ENCODE data around the gene APOBEC3F. TPM values are rescaled to one million over a fixed set of nuclear protein-coding genes. Genes with fewer than 3 reads are reported as not detected.
"Not testable (repeated sequence)": the region's sequence is repeated elsewhere in the genome, so short reads cannot be mapped to it uniquely, and the experiment has no call there.

APOBEC3F gene
- total RNA-seq, 1 experiment from 2014 or later, result 8.9 TPM

DNA sequence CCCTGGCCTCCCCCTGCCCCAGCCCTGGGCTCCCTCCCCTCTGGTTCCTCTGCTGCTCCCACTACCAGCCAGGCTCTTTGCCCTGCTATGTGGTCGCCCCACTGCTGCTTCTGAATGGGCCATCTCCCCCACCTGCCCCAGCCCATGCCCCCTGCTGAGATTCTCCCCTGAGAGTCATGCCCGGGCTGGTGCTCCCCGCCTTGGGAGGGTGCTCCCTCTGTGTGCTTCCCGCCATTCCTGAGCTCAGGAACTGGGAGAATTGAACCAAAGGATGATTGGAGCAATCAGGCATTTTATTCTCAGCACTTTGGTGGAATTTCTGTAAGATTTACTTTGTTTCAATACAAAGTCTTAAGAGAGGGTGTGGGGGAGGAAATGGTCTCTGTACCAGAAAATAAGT lies 12.9 kb upstream of the APOBEC3F start:
- DNase-seq (ENCODE audit: low read depth), result no peak

DNA sequence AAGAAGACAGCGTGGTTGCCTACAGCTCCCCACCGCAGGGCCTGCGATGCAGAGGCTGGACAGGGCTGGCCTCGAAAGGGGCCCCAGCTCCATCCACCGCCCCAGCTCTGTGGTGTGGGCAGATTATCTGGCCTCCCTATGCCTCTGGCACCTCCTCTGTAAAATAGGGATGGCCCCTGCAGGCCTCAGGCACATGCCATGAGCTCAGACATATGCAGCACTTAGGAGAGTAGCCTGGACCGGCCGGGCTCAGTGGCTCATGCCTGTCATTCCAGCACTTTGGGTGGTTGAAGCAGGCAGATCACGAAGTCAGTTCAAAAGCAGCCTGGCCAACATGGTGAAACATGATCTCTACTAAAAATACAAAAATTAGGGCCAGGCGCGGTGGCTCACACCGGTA lies 12.4 kb upstream of the APOBEC3F start:
- DNase-seq (ENCODE audit: low read depth), result no peak

- no peak for DNase-seq (ENCODE audit: low read depth)
Observed at GRCh38 chr22:39029227-39029626, 11.4 kb upstream of the APOBEC3F start.

DNA sequence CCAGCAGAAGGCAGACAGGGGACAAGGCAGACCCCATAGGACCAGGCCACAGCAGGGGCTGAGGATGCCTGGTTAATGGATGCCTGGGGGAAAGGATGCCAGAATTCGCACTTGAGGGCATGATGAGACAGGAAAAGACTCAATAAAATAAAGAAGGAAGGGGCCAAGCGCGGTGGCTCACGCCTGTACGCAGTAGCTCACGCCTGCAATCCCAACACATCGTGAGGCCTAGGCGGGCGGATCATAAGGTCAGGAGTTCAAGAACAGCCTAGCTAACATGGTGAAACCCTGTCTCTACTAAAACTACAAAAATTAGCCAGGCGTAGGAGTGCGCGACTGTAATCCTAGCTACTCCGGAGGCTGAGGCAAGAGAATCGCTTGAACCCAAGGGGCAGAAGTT lies 10.0 kb upstream of the APOBEC3F start:
- DNase-seq (ENCODE audit: low read depth), result no peak

GRCh38 chr22:39031434-39032295 lies 9.0 kb upstream of the APOBEC3F start:
- not testable (repeated sequence) for DNase-seq (ENCODE audit: low read depth)

DNA sequence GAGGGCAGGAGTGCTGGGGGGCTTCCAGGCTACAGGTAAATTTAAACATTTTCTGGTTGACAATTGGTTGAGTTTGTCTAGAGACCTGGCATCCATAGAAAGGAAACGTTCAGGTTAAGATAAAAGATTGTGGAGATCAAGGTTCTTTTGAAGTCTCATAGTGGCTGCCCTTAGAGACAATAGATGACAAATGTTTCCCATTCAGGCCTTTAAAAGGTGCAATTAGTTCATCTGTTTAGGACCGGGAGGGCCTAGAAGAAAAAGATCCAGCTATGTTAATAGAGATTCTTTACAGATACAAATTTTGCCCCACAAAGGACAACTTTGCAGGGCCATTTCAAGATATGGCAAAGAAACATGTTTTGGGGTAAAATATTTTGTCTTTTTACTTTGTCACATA lies 3.6 kb upstream of the APOBEC3F start:
- DNase-seq (ENCODE audit: low read depth), result not testable (repeated sequence)

DNA sequence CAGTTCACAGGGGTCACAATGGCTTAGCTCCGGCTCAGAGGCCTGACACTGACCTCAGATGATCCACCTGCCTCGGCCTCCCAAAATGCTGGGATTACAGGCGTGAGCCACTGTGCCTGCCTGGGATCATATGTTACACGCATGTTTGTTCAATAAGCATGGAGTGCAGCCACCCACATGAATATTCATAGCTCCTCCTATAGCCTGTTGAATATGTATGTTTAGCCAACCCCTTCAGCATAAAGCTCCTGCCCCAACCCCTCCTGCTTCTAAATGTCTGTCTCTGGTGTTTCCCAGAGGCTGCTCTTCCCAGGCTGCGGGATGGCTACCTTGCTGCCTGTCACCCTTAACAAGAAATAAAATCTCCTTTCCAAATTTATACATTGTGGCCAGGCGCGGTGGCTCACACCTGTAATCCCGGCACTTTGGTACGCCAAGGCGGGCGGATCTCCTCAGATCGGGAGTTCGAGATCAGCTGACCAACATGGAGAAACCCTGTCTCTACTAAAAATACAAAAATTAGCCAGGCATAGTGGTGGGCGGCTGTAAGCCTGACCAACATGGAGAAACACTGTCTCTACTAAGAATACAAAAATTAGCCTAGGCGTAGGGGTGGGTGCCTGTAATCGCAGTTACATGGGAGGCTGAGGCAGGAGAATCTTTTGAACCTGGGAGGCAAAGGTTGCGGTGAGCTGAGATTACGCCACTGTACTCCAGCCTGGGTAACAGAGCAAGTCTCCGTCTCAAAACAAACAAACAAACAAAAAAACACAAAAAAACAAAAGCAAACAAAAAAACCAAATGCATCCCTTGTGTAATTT lies 1.1 kb upstream of the APOBEC3F start:
- no peak for DNase-seq (ENCODE audit: low read depth)

GRCh38 chr22:39040155-39040537 lies 518 bp upstream of the APOBEC3F start:
- DNase-seq (ENCODE audit: low read depth), result not testable (repeated sequence)

GRCh38 chr22:39041908-39042307 lies 1.2 kb downstream of the APOBEC3F start:
- no peak for DNase-seq (ENCODE audit: low read depth)

DNA sequence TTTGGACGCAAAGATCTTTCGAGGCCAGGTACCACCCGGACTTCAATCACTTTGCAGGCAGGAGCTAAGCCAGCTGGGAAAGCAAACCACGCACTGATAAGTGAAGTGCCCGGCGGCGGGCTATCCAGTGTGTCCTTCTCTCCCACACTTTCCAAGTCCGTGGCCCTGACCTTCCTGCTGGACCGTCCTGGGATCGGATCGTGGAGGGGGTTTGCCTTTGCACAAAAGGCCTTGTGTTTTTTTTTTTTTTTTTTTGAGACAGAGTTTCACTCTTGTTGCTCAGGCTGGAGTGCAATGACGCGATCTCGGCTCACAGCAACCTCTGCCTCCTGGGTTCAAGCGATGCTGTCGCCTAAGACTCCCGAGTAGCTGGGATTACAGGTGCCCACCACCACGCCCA lies 2.4 kb downstream of the APOBEC3F start:
- not testable (repeated sequence) for DNase-seq (ENCODE audit: low read depth)

DNA sequence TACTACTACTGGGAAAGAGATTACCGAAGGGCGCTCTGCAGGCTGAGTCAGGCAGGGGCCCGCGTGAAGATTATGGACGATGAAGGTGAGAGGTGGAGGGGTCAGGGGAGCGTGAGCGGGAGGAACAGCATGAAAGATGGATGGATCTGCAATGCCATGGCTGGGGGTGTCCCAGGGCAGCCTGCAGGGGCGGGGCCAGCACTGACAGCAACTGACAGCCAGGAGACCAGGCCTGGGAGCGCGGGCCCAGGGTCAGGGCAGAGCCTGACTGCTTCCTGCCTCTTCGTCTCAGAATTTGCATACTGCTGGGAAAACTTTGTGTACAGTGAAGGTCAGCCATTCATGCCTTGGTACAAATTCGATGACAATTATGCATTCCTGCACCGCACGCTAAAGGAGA lies 4.5 kb downstream of the APOBEC3F start:
- DNase-seq (ENCODE audit: low read depth), result not testable (repeated sequence)

GRCh38 chr22:39049486-39049885 lies 8.8 kb downstream of the APOBEC3F start:
- DNase-seq (ENCODE audit: low read depth), result not testable (repeated sequence)

DNA sequence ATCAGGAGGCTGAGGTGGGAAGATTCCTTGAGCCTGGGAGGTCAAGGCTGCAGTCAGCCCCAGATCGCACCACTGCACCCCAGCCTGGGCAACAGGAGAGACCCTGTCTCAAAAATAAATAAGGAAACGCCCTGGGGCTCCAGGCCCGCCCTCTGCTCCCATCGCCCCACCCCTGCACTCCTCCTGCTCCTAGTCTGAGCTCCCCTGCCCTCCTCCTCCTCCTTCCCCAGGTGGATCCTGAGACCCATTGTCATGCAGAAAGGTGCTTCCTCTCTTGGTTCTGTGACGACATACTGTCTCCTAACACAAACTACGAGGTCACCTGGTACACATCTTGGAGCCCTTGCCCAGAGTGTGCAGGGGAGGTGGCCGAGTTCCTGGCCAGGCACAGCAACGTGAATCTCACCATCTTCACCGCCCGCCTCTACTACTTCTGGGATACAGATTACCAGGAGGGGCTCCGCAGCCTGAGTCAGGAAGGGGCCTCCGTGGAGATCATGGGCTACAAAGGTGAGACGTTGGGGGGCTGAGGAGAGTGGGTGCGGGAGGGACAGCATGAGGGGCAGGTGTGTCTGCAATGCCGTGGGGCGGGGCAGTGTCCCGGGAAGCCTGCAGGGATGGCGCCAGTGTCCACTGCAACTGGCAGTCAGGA lies 11.3 kb downstream of the APOBEC3F start:
- not testable (repeated sequence) for DNase-seq (ENCODE audit: low read depth)

GRCh38 chr22:39055658-39056057 lies 15.0 kb downstream of the APOBEC3F start:
- DNase-seq (ENCODE audit: low read depth), result no peak

DNA sequence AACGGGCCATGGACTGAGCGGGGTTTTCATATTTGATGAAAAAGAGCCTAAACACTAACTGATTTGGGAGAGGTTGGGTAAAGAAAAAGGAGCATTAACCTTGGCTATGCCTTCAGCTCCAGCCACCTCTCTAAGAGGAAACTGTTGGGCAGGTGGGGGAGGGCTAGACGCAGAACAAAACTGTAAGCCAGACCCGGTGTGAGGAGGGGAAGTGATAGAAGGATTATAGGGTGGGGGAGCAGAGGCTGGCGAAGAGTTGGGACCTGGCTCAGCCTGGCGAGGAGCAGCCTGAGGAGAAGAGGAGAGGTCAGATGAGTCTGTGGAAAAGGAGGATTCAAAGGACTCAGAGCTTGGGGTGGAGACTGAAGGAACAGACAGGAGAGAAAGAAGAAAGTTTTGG lies 20.6 kb downstream of the APOBEC3F start:
- DNase-seq (ENCODE audit: low read depth), result not testable (repeated sequence)

- DNase-seq (ENCODE audit: low read depth), result peak; percentile 41
Observed at GRCh38 chr22:39061951-39062350, 21.3 kb downstream of the APOBEC3F start.

- DNase-seq (ENCODE audit: low read depth), result not testable (repeated sequence)
Observed at GRCh38 chr22:39063904-39064303, 23.2 kb downstream of the APOBEC3F start.

DNA sequence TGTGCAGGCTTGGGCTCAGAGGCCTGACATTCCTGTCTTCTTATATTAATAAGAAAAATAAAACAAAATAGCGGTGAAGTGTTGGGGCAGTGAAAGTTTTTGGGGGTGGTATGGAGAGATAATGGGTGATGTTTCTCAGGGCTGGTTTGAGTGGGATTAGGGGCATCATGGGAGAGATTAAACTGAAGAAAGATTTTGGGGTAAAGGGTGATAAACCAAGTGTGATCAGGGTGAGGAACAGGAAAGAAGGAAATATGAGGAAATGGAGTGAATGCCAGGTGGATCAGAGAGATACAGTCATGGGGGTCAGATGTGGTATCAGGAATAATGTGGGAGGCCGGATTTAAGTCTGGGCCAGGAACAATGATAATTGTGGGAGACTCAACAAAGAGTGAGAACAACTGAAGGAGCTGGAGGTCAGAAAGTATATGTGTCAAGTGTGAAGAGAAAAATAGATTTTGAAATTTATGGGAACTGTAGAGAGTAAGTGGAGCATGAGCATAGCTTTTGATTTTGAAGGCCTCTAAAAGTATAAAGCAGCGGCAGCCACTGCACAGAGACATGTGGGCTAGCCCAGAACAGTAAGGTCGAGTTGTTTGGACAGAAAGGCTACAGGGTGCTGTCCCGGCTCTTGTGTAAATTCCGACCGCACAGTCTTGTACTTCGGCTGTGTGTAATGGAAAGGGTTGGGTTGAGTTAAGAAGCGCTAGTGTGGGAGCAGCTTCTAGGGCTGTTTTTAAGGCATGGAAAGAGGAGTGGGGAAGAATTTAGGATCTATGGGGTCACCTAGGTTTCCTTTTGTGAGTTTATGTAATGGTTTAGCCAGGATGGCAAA lies 26.0 kb downstream of the APOBEC3F start:
- DNase-seq (ENCODE audit: low read depth), result peak; percentile 41

DNA sequence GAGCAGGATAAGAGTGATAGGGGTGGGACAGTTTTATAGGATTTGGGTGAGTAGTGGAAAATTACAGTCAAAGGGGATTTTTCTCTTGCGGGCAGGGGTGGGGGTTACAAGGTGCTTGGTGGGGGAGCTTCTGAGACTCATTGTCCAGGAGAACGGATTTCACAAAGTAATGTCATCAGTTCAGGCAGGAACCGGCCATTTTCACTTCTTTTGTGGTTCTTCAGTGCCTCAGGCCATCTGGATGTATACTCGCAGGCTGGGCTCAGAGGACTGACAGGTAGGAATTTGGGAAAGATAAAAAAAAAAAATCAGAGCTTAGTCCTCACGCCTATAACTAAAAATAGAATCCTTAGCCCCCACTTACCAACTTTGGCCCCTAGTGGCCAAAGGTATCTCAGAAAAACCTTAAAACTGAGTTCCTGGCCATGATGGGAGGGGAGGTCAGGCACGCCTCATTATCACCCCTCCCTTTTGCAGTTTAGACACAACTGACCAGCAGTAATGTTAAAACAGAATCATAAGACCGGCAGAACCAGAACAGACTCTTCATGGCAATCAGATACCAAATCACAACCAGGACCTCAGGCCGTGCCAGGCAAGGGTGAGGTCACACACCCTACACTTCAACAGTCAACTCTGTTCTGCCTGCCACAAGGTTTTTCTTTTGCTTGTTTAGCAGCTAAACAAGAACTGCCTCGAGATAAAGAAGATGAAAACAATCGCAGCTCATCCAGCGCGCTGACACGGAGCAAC lies 27.5 kb downstream of the APOBEC3F start:
- DNase-seq (ENCODE audit: low read depth), result peak; percentile 71

DNA sequence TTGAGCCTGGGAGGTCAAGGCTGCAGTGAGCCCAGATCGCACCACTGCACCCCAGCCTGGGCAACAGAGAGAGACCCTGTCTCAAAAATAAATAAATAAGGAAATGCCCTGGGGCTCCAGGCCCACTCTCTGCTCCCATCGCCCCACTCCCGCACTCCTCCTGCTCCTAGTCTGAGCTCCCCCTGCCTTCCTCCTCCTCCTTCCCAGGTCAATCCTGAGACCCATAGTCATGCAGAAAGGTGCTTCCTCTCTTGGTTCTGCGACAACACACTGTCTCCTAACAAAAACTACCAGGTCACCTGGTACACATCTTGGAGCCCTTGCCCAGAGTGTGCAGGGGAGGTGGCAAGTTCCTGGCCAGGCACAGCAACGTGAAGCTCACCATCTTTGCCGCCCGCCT lies 29.5 kb downstream of the APOBEC3F start:
- DNase-seq (ENCODE audit: low read depth), result no peak

- not testable (repeated sequence) for DNase-seq (ENCODE audit: low read depth)
Observed at GRCh38 chr22:39072581-39072981, 31.9 kb downstream of the APOBEC3F start.

Data from RPMI7951 (cell line).